H7 (cell line): Measurements from ENCODE around the gene LRRC38. TPM values are rescaled to one million over a fixed set of nuclear protein-coding genes. Genes with fewer than 3 reads are reported as not detected.
"Not testable (repeated sequence)": the region's sequence is repeated elsewhere in the genome, so short reads cannot be mapped to it uniquely, and the experiment has no call there.

ENCODE experiments used
- DNase-seq: peaks from one replicate; pipeline ENCODE4 v3.0.0; 2012
- H3K27me3 ChIP-seq: 2 replicates; pipeline ENCODE4 v1.6.0; 2011; ENCODE audit warnings: mild to moderate bottlenecking, low read length; ENCODE audit not compliant: control insufficient read depth, insufficient read depth
- H3K36me3 ChIP-seq: replicated peaks from 2 replicates; pipeline ENCODE4 v1.5.1; 2011; ENCODE audit warnings: low read length; ENCODE audit not compliant: control insufficient read depth, insufficient read depth
- H3K4me3 ChIP-seq: 2 replicates; pipeline ENCODE4 v1.5.1; 2011; ENCODE audit warnings: low read depth, mild to moderate bottlenecking, control low read depth, low read length, moderate library complexity; ENCODE audit not compliant: insufficient read depth
- total RNA-seq: library from RNA; depleted of rRNA; stranded (reverse); fragments of >200 nt; shearing (Covaris generic); gene quantifications from 2 replicates; pipeline ENCODE4 v1.2.3, GENCODE V29; 2014; rRNA removed

Gene LRRC38
- total RNA-seq, 1 experiment from 2014 or later: 0.28 TPM

- no peaks in the 10 kb centered on the region; the same call in 1 of the 2 replicates for H3K27me3 ChIP-seq
- DNase-seq: no peak
- no peak overlapping the region for H3K4me3 ChIP-seq
- no peaks in the 10 kb centered on the region for H3K36me3 ChIP-seq
These were observed 51.1 kb downstream of the LRRC38 start for GRCh38 chr1:13462682-13463081.

DNA sequence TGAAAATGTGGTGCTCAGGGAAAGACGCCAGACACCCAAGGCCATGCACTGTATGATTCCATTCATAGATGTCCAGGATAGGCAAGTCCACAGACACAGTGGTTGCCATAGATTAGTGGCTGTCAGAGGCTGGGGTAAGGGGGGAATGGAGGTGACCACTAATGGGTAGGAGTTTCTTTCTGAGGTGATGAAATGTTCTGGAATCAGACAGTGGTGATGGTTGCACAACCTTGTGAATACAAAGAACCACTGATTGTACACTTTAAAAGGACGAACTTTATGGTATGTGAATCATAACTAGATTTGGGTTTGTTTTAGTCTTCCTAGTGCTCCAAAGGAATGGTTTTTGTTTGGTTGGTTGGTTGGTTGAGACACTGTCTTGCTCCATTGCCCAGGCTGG, 51.8 kb downstream of the LRRC38 start:
- Histone ChIP-seq H3K4me3 (no peak overlapping the region), H3K27me3 (no peaks in the 10 kb centered on the region; the same call in 1 of the 2 replicates), H3K36me3 (no peaks in the 10 kb centered on the region)
- no peak for DNase-seq

- Histone ChIP-seq H3K27me3 (no peaks in the 10 kb centered on the region; the same call in 1 of the 2 replicates), H3K36me3 (no peaks in the 10 kb centered on the region), H3K4me3 (no peak overlapping the region)
- no peak for DNase-seq
These were observed 56.8 kb downstream of the LRRC38 start for GRCh38 chr1:13456904-13457532.

GRCh38 chr1:13451399-13451965, 62.3 kb downstream of the LRRC38 start:
- no peak for DNase-seq
- H3K36me3 ChIP-seq: no peaks in the 10 kb centered on the region

GRCh38 chr1:13450204-13450603, 63.6 kb downstream of the LRRC38 start:
- Histone ChIP-seq H3K4me3 (no peak overlapping the region), H3K36me3 (no peaks in the 10 kb centered on the region), H3K27me3 (no peaks in the 10 kb centered on the region)
- no peak for DNase-seq

More at GRCh38 chr1:13451399-13451965, 62.3 kb downstream of the LRRC38 start:
- H3K4me3 ChIP-seq: no peak overlapping the region
- no peaks in the 10 kb centered on the region for H3K27me3 ChIP-seq

DNA sequence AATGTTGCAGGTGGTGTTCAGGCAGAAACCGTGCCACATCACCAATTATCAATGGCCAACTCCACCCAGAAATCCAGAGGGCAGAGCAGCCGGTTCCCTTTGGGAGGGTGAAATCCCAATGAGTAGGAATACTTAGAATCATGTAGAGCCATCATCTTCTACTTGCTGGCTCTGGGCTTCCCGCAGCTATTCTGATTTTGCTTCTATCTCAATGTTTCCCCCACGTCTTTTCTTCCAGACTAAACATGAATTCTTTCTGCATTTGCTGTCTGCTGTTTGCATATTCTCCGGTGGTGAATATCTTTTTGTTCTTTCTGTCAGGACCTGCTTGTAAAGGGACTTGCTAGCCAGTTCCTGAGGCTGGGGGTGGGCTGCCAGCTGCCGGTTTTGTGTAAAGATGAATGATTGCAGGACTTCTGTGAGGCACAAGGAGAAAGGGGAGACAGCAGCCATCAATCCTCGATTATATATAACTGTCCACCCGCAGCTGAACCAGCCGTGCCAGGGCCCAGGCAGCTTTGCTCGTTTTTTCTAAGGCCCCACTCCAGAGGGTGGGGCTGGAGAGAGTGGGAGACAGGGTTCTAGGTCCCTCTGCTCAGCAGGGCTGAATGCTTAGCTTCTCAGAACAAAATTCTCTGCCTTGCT, 70.3 kb downstream of the LRRC38 start:
- H3K27me3 ChIP-seq: no peaks in the 10 kb centered on the region
- no peak overlapping the region for H3K4me3 ChIP-seq
- no peak for DNase-seq
- no peaks in the 10 kb centered on the region for H3K36me3 ChIP-seq

DNA sequence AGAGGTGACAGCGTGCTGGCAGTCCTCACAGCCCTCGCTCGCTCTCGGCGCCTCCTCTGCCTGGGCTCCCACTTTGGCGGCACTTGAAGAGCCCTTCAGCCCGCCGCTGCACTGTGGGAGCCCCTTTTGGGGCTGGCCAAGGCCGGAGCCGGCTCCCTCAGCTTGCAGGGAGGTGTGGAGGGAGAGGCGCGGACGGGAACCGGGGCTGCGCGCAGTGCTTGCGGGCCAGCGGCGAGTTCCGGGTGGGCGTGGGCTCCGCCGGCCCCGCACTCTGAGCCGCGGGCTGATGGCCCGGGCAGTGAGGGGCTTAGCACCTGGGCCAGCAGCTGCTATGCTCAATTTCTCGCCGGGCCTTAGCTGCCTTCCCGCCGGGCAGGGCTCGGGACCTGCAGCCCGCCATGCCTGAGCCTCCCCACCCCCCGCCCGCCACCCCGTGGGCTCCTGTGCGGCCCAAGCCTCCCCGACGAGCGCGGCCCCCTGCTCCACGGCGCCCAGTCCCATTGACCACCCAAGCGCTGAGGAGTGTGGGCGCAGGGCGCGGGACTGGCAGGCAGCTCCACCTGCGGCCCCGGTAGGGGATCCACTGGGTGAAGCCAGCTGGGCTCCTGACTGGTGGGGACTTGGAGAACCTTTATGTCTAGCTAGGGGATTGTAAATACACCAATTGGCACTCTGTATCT, 74.6 kb downstream of the LRRC38 start:
- not testable (repeated sequence) for DNase-seq, H3K27me3 ChIP-seq, H3K4me3 ChIP-seq, H3K36me3 ChIP-seq

DNA sequence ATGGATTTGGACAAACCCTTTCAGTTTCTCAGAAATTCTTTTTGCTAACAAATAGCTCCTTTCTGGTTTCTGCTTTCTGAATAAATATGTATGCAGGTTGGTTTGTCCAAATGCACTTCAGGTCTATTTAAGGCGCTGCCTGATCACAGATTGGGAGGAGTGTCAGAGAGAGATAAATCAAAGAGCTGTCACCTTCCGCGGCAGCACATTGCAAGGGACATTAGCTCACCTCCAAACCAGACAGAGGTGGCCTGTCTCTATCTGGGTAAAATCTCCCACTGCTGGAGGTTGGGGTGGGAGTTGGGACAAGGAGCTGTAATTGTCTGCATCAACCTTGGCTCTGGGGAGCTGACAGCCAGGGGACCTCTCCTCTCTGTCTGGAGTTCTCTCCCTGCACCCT, 78.3 kb downstream of the LRRC38 start:
- Histone ChIP-seq H3K4me3 (no peak overlapping the region), H3K27me3 (no peaks in the 10 kb centered on the region; the same call in 1 of the 2 replicates), H3K36me3 (no peaks in the 10 kb centered on the region)
- no peak for DNase-seq

DNA sequence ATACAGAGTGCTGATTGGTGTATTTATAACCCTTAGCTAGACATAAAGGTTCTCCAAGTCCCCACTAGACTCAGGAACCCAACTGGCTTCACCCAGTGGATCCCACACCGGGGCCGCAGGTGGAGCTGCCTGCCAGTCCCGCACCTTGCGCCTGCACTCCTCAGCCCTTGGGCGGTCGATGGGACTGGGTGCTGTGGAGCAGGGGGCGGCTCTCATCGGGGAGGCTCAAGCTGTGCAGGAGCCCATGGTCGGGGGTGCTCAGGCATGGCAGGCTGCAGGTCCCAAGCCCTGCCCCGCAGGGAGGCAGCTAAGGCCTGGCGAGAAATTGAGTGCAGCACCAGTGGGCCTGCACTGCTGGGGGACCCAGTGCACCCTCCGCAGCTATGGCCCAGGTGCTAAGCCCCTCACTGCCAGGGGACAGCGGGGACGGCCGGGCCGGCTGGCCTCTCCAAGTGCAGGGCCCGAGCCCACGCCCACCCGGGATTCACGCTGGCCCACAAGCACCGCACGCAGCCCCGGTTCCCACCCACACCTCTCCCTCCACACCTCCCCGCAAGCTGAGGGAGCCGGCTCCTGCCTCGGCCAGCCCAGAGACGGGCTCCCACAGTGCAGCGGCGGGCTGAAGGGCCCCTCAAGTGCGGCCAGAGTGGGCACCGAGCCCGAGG, 80.0 kb downstream of the LRRC38 start:
- not testable (repeated sequence) for H3K27me3 ChIP-seq, H3K4me3 ChIP-seq, H3K36me3 ChIP-seq, DNase-seq

DNA sequence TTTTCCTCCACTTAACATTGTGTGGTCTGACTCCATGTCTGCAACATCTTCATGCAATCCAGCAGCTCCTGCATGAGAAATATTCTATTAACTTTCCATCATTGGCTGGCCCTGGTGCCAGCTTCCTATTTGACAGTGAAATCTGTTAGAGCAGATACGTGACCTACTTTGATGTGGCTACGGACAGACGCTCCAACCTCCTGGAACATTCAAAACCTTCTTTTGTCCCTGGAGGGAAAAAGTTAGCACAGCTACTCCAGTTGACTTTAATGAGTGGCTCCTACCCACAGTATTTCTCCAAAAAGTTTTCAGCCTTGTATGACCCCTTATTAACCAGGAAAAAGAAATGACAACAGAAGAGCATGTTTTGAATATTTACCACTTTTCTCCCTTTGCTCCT, 81.6 kb downstream of the LRRC38 start:
- Histone ChIP-seq H3K27me3 (no peaks in the 10 kb centered on the region; the same call in 1 of the 2 replicates), H3K36me3 (no peaks in the 10 kb centered on the region), H3K4me3 (no peak overlapping the region)
- no peak for DNase-seq

DNA sequence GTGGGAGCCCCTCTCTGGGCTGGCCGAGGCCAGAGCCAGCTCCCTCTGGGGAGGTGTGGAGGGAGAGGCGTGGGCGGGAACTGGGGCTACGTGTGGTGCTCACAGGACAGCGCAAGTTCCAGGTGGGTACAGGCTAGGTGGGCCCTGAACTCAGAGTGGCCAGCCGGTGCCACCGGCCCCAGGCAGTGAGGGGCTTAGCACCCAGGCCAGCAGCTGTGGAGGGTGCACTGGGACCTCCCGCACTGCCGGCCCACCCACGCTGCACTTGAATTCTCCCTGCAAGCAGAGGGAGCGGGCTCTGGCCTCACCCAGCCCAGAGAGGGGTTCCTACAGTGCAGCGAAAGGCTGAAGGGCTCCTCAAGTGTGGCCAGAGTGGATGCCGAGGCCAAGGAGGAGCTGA, 83.3 kb downstream of the LRRC38 start:
- H3K4me3 ChIP-seq: no peak overlapping the region
- no peak for DNase-seq
- H3K36me3 ChIP-seq: no peaks in the 10 kb centered on the region
- H3K27me3 ChIP-seq: no peaks in the 10 kb centered on the region; the same call in 1 of the 2 replicates

Other genes with a start within 250 kb of the LRRC38 start
- not detected in 2 replicates for gene PRAMEF8, start 228.9 kb downstream of the LRRC38 start, total RNA-seq
- gene PRAMEF33, start 210.5 kb downstream of the LRRC38 start, total RNA-seq: not detected in 2 replicates
- gene PRAMEF15, start 198.4 kb downstream of the LRRC38 start, total RNA-seq: not detected in 2 replicates
- gene PRAMEF14, start 166.9 kb downstream of the LRRC38 start, total RNA-seq: not detected in 2 replicates
- not detected in 2 replicates for gene PRAMEF19, start 142.1 kb downstream of the LRRC38 start, total RNA-seq
- gene PRAMEF17, start 124.4 kb downstream of the LRRC38 start, total RNA-seq: not detected in 2 replicates
- not detected in 2 replicates for gene PRAMEF20, start 103.6 kb downstream of the LRRC38 start, total RNA-seq
- gene PDPN, start 69.8 kb upstream of the LRRC38 start, total RNA-seq: 103 and 108 TPM in 2 replicates
- 8.6 and 15.2 TPM in 2 replicates for gene PRDM2, start 186.2 kb upstream of the LRRC38 start, total RNA-seq